Fibroblast of the aortic adventitia (primary cell): Measurements from ENCODE around the gene PCNX4. TPM values are rescaled to one million over a fixed set of nuclear protein-coding genes. Genes with fewer than 3 reads are reported as not detected.

Source experiments
- DNase-seq: peaks from one replicate; pipeline ENCODE4 v3.0.0-alpha.2; 2010; ENCODE audit warnings: low read depth
- H3K4me3 ChIP-seq: 2 replicates; pipeline ENCODE4 v1.5.1; 2011; ENCODE audit warnings: low read depth, mild to moderate bottlenecking, control low read depth, low read length, moderate library complexity
- total RNA-seq: library from RNA; depleted of rRNA; stranded (reverse); fragments of >200 nt; gene quantifications from 2 replicates; pipeline ENCODE4 v1.2.3, GENCODE V29; 2012; ENCODE audit warnings: low replicate concordance
- TF ChIP-seq, protein P1 (sequence below): IDR thresholded peaks from 2 replicates; pipeline ENCODE4 v1.5.1; 2011; ENCODE audit warnings: mild to moderate bottlenecking, low read length, control low read depth, inconsistent platforms; ENCODE audit not compliant: insufficient read depth

PCNX4 gene
- total RNA-seq, 1 donor: 114 TPM

DNA sequence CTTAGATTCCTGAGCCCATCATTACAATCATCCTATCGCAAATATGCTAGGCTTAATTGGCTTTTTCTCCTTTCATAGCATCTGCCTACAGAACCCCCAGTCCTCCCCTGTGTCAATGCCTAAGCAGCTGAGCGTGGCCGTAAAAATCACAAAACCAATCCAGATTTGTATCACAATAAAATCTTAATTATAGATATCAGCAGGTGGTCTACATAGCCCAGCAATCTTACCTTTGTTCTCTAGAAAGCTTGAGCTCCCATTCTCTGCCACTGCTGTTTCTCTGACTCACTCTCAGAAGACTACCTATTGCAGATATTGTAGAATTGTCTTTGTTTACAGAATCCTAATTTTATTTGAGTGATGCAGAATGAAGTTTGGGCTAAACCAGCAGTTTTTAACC is 119.4 kb downstream of the PCNX4 start:
- no peak overlapping the region for H3K4me3 ChIP-seq
- TF ChIP-seq, protein P1, sequence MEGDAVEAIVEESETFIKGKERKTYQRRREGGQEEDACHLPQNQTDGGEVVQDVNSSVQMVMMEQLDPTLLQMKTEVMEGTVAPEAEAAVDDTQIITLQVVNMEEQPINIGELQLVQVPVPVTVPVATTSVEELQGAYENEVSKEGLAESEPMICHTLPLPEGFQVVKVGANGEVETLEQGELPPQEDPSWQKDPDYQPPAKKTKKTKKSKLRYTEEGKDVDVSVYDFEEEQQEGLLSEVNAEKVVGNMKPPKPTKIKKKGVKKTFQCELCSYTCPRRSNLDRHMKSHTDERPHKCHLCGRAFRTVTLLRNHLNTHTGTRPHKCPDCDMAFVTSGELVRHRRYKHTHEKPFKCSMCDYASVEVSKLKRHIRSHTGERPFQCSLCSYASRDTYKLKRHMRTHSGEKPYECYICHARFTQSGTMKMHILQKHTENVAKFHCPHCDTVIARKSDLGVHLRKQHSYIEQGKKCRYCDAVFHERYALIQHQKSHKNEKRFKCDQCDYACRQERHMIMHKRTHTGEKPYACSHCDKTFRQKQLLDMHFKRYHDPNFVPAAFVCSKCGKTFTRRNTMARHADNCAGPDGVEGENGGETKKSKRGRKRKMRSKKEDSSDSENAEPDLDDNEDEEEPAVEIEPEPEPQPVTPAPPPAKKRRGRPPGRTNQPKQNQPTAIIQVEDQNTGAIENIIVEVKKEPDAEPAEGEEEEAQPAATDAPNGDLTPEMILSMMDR: no peak
- DNase-seq: no peak

DNA sequence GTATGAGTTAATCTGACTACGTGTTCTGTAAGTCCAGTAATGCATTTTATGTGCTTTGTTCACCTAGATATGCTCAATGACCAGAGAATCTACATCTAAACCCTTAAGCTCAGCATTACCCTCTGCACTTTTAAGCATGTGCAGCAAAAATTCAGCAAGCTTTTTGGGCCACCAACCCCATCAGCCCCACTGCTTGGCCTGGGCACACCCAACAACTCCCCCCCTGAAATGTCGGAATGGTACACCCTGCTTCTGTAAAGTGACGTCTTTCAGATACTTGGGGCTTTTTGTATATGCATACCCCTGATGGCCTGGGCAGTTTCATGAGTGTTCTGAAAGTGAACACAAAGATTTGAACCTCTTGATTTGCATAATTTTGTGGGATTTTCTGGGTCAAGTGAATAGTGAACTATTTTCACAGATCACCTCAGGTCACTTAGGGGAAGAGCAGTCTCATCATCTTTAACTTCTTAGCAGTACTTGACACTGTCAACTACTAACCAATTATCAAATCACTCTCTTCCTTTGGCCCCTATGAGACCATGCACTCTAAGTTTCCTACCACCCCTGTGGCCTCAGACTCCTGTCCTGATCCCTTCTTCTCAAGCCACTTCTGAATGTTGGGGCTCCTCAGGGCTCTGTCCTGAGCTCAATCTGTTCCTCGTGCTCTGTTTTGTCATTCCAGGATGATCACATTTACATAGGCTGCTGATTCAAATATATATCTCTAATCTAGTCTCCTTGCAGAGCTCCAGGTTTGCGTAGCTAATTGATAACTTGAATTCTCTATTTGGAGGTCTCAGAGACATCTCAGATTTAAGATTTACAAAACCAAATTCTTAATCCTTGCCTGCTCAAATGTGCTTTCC is 121.0 kb downstream of the PCNX4 start:
- TF ChIP-seq, protein P1: no peak
- DNase-seq: no peak
- no peak overlapping the region for H3K4me3 ChIP-seq

DNA sequence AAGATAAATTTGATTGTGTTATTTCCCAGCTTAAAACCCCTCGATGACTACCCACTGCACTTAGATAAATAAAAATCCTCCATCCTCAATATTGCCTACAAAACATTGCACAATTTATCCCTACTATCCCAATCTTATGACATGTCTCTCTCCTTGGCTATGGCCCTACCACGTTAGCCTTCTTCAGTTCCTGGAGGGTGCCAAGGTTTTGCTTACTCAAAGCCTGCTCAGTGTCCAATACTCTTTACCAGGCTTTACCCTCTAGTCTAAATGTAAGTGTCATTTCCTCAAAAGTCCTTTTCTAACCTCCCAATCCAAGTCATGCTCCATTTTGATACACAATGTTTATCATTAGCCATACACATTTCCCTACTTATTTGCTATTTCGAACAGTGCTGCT is 122.3 kb downstream of the PCNX4 start:
- TF ChIP-seq, protein P1: no peak
- H3K4me3 ChIP-seq: no peak overlapping the region
- no peak for DNase-seq

DNA sequence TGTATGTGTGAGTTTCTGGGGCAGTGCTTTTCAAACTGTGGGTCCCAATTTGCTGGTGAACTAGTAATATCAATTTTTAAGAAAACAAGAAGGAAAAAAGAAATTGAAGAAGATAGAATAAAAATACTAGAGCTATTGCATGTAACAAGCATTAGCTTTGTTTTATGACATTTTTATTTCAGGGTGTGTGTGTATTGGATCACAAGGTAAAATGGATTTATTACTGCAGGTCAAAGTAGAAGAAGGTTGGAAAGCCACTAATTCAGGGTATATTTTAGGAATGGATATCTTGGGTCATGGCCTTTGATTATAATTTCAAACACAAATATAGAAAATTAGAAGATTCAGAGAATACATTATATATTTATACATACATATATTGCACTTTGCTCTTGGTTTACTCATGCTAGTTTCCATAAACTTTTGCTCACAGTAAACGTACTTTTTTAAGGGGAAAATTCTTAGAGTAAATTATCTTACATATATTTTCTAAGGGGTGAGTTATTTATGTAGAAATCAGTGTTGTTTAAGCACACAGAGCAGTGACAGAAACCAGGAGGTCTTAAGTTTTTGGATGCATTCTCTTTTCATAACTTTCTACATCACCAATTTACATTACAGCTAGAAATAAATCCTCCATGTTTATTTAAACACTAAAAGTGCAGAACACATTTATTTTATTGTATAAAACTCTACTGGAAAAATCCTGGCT is 122.8 kb downstream of the PCNX4 start:
- TF ChIP-seq, protein P1: no peak
- DNase-seq: no peak
- no peak overlapping the region for H3K4me3 ChIP-seq

DNA sequence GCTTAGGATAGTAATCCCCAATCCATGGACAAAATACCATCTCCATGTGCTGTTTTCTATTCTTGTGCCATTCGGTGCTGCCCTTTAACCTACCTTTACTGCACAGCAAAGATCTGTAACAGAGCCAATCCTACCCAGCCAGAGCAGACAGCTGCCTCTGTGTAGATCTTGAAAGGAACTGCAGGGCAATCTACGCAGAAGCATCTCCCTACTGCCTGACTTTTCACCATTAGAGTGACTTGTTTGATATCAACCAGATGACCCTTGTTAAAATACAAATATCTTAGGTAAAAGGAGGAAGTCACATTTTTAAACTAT is 123.4 kb downstream of the PCNX4 start:
- no peak overlapping the region for H3K4me3 ChIP-seq
- TF ChIP-seq, protein P1: no peak
- no peak for DNase-seq

DNA sequence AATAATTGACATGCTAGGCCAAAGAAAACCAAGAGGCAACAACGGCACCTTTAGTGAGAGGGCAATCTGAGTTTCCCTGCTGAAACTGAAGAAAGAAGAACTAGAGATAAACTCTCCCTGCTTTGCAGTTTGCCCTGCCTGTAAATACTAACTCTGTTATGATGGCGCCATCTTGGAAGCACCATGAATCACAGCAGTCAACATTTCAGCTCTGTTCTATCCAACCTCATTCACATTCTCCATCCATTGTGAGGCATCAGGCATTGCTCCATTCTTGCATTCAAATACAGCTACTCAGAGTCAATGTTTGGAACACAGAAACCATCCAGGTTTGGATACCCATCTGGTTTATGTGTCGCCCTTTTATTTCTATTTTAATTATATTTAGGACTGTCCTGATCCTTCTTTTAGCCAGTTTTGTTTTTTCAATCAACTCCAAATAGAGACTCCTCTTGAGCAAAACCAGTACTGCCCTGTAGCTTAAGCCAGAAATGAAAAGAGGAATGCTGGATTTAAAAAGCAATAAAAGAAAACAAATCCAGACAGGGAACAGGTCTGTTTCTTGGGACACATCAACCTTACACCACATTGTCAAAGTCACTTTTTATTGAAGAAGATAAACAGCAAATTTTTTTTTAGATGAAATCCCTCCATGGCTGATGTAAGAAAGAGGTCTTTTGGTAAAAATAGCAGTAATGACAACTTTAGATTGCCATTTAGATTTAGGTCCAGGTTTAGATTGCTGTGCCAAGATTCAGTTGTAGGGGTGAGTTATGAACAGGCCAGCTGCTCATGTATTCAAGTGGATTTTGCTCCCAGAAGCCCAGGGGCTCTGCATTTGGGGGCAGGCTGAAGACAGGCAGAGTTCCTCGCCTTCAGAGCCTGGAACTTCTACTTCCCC is 124.0 kb downstream of the PCNX4 start:
- no peak overlapping the region for H3K4me3 ChIP-seq
- no peak for DNase-seq
- TF ChIP-seq, protein P1: no peak
